ENCODE results near the gene MPZL1. TPM values are rescaled to one million over a fixed set of nuclear protein-coding genes. Genes with fewer than 3 reads are reported as not detected.
"Not testable (repeated sequence)": the region's sequence is repeated elsewhere in the genome, so short reads cannot be mapped to it uniquely, and the experiment has no call there.

MPZL1 gene
- total and polyA plus RNA-seq, 12 donors = 12.8 to 52.5 (median 24.6) TPM

DNA sequence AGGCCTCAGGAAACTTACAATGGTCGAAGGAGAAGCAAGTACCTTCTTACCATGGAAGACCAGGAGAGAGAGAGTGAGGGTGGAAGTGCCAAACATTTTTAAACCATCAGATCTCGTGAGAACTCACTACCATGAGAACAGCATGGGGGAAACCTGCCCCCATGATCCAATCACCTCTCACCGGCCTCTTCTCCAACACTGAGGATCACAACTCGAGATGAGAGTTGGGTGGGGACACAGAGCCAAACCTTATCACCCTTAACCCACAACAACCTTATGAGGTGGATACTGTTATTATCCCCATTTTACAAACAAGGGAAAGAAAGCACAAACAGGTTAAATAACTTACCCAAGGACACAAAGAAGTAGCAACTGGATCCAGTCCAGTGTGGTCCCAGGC lies 80.5 kb downstream of the MPZL1 start:
- no peaks in the 10 kb centered on the region for H3K27me3 ChIP-seq
- no peaks in the 10 kb centered on the region for H3K9me3 ChIP-seq
- H3K4me1 ChIP-seq = peaks cover 0 to 30% (median 13%) of the 10 kb centered on the region in 9 donors
- 93 to 96% methylated on average over 4 of the region's 4 CpGs for WGBS, 2 donors
- no peaks in the 10 kb centered on the region for H3K36me3 ChIP-seq
- no peak for DNase-seq
- TF ChIP-seq, protein P1, sequence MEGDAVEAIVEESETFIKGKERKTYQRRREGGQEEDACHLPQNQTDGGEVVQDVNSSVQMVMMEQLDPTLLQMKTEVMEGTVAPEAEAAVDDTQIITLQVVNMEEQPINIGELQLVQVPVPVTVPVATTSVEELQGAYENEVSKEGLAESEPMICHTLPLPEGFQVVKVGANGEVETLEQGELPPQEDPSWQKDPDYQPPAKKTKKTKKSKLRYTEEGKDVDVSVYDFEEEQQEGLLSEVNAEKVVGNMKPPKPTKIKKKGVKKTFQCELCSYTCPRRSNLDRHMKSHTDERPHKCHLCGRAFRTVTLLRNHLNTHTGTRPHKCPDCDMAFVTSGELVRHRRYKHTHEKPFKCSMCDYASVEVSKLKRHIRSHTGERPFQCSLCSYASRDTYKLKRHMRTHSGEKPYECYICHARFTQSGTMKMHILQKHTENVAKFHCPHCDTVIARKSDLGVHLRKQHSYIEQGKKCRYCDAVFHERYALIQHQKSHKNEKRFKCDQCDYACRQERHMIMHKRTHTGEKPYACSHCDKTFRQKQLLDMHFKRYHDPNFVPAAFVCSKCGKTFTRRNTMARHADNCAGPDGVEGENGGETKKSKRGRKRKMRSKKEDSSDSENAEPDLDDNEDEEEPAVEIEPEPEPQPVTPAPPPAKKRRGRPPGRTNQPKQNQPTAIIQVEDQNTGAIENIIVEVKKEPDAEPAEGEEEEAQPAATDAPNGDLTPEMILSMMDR (IDR thresholded peaks at IDR 0.05) = no peak
- no peak for ATAC-seq
- H3K27ac ChIP-seq = no peak overlapping the region
- intact Hi-C loops (cut with DNase I) = loop anchor here in 9 of 10 donors (2.0 to 10.0 kb wide), 10 partner anchors 80 to 283 kb away; partner anchors contain the start of genes MPZL1 (in 5 of the 9), DCAF6 (in 1 of the 9) and MPC2 (in 1 of the 9)
- no peak overlapping the region for H3K4me3 ChIP-seq

DNA sequence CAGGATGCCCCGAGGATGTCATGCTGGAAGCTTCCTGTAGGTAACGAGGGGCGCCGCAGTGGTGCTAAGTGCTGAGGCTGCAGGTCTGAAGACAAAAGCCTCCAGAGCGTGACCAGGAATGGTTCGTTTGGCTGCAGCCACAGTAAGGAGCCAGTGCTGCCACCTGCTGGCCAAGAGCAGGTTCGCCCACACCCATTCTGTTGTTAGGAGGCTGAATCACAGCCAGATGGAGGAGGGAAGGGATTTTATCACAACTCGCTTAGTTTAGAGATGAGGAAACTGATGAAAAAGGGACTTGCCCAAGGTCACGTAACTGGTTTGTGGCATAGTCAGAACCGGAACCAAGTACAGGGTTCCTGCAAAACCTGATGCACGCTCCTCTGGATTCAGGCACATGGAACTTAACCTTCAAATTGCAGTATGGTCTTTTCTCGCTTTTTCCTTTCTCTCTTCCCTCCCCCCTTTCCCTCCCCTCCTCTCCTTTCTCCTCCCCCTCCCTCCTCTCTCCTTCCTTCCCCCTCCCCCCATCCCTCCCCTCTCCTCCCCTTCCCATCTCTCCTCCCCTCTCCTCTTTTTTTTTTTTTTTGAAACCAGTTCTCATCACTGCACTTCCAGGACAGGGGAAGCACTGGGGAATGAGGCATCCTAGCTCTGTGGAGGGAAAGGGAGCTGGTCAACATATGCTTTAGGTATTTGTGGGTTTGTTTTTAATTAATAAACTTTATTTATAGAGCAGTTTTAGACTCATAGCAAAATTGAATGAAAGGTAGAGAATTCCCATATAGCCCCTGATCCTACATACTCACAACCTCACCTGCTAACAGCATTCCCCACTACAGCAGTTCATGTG lies 81.8 kb downstream of the MPZL1 start:
- intact Hi-C loops (cut with DNase I) = loop anchor here (1.0 to 10.0 kb wide), 12 partner anchors 81 to 281 kb away; partner anchors contain the start of genes MPZL1 (in 5 of the 10), DCAF6 (in 1 of the 10) and MPC2 (in 1 of the 10)
- TF ChIP-seq, protein P1 (IDR thresholded peaks at IDR 0.05) = peak; percentile 88 to 99 (median 97)
- Histone ChIP-seq H3K27ac (peak overlapping the region in 2 of 10 donors; percentile 3 to 45), H3K27me3 (no peaks in the 10 kb centered on the region), H3K36me3 (no peaks in the 10 kb centered on the region), H3K4me3 (peak overlapping the region in 1 of 10 donors; percentile 28), H3K4me1 (peaks cover 0 to 22% (median 6%) of the 10 kb centered on the region in 9 donors), H3K9me3 (no peaks in the 10 kb centered on the region)
- 8 to 10% methylated on average over 12 of the region's 12 CpGs for WGBS, 2 donors
- DNase-seq (peak; percentile 92), ATAC-seq (peak; percentile 94 to 98 (median 96))

DNA sequence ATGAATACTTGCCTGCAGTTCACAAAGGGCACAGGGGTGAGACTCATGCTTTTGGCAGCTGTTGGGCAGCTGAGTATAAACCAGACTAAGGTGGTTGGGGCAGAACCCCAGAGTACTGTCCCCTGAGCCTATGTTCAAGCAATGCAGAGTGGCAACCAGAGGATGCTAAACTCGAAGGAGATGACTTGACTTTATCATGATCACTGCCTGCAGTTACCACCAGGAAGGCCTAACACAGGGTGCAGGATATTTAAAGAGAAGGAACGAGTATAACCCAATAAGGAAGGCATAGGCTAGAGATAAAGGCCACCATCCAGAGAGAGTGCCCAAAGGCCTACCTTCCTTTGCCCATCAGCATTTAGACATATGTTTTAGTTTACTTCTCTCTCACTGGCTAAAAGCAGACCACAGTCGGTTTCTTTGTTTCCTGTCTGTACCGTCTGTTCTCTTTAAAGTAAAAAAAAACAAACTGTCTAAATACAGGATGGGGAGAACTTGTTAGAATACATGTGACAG lies 83.3 kb downstream of the MPZL1 start:
- intact Hi-C loops (cut with DNase I) = loop anchor here in 6 of 10 donors (2.0 to 10.0 kb wide), 6 partner anchors 130 to 280 kb away; partner anchors contain the start of genes DCAF6 (in 1 of the 6) and MPC2 (in 1 of the 6)
- TF ChIP-seq, protein P1 (IDR thresholded peaks at IDR 0.05) = no peak
- no peak overlapping the region for H3K4me3 ChIP-seq
- no peaks in the 10 kb centered on the region for H3K9me3 ChIP-seq
- WGBS, 2 donors = 70 to 76% methylated on average over 4 of the region's 4 CpGs
- H3K27ac ChIP-seq = peak overlapping the region in 1 of 10 donors; percentile 55
- H3K36me3 ChIP-seq = no peaks in the 10 kb centered on the region
- no peak for ATAC-seq
- H3K27me3 ChIP-seq = no peaks in the 10 kb centered on the region
- no peak for DNase-seq
- peaks cover 0 to 22% (median 6%) of the 10 kb centered on the region in 9 donors for H3K4me1 ChIP-seq

DNA sequence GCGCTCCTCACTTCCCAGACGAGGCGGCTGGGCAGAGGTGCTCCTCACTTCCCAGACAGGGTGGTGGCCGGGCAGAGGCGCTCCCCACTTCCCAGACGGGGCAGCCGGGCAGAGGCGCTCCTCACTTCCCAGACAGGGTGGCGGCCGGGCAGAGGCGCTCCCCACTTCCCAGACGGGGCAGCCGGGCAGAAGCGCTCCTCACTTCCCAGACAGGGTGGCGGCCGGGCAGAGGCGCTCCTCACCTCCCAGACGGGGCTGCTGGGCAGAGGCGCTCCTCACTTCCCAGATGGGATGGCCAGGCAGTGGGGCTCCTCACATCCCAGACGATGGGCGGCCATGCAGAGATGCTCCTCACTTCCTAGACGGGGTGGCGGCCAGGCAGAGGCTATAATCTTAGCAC lies 84.5 kb downstream of the MPZL1 start:
- WGBS, 2 donors = 94 to 96% methylated on average over 23 of the region's 23 CpGs
- ATAC-seq, H3K36me3 ChIP-seq, H3K9me3 ChIP-seq, H3K4me3 ChIP-seq, DNase-seq, H3K27ac ChIP-seq, H3K27me3 ChIP-seq: not testable (repeated sequence)
- intact Hi-C loops (cut with DNase I) = loop anchor here in 5 of 10 donors (5.0 to 10.0 kb wide), 5 partner anchors 129 to 279 kb away; partner anchors contain the start of genes DCAF6 (in 1 of the 5) and MPC2 (in 1 of the 5)
- H3K4me1 ChIP-seq = peaks cover 0 to 22% (median 6%) of the 10 kb centered on the region in 9 donors

DNA sequence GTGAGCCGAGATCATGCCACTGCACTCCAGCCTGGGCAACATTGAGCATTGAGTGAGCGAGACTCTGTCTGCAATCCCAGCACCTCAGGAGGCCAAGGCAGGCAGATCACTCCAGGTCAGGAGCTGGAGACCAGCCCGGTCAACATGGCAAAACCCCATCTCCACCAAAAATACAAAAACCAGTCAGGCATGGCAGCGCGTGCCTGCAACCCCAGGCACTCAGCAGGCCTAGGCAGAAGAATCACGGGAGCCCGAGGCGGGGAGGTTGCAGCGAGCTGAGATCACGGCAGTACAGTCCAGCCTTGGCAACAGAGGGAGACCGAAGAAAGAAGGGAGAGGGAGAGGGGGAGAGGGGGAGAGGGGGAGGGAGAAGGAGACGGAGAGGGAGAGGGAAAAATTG lies 84.9 kb downstream of the MPZL1 start:
- H3K4me1 ChIP-seq = peaks cover 0 to 22% (median 6%) of the 10 kb centered on the region in 9 donors
- H3K4me3 ChIP-seq, DNase-seq, H3K9me3 ChIP-seq, H3K27me3 ChIP-seq, H3K36me3 ChIP-seq, ATAC-seq, H3K27ac ChIP-seq: not testable (repeated sequence)
- WGBS, 2 donors = 96 to 98% methylated on average over 12 of the region's 12 CpGs
- intact Hi-C loops (cut with DNase I) = loop anchor here in 5 of 10 donors (5.0 to 10.0 kb wide), 5 partner anchors 128 to 278 kb away; partner anchors contain the start of genes DCAF6 (in 1 of the 5) and MPC2 (in 1 of the 5)
